Mononuclear cell (primary cell): ENCODE data around the gene MADD. TPM values are rescaled to one million over a fixed set of nuclear protein-coding genes. Genes with fewer than 3 reads are reported as not detected.
A peak's percentile ranks its signal among the peaks of the same experiment; 100 is the strongest.

Experiments
- H3K27me3 ChIP-seq: 2 replicates; pipeline ENCODE4 v1.6.0; 2011; ENCODE audit warnings: low read length, control low read depth; ENCODE audit not compliant: insufficient read depth
- H3K4me1 ChIP-seq: 2 replicates; pipeline ENCODE4 v1.5.1; 2011; ENCODE audit warnings: mild to moderate bottlenecking, low read length, control low read depth; ENCODE audit not compliant: insufficient read depth
- H3K4me3 ChIP-seq: 2 replicates; pipeline ENCODE4 v1.5.1; 2011; ENCODE audit warnings: mild to moderate bottlenecking, low read length, moderate library complexity
- H3K9me3 ChIP-seq: 2 replicates; pipeline ENCODE4 v1.5.1; 2011; ENCODE audit warnings: low read depth, mild to moderate bottlenecking, control low read depth, low read length
- total RNA-seq: library from RNA; depleted of rRNA; stranded (reverse); fragments of >200 nt; gene quantifications from one replicate; pipeline ENCODE4 v1.2.3, GENCODE V29; 2012

Gene MADD
- total RNA-seq, result 87.8 TPM

DNA sequence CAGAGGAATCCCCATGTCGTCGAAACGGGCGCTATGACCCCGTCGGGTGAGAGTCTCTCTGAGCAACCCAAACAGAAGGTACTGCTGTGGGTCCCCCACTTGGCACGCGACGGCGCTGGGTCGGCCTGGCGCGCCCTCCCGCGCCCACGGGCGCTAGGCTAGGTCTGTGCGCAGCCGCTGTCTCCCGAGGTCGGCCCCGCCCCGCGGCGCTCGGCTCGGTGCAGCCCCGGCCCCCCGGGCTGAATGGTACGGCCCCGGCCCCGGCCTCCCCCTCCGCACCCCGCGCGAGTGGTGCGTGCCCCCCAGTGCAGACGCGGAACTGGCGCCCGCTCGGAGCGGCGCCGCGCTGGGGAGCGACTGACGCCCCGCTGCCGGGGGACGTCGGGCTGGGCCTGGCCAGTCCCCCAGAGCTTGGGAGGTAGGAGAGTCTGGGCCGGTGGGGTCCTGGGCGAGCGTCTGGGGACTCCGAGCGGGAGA is at the start of gene MADD:
Gene MADD (plus strand): TSS at position 305 of the 477 bp plus-strand sequence.
- Histone ChIP-seq H3K4me3 (peak within 1 kb of the TSS; percentile 59), H3K4me1 (peaks cover 59% of the 10 kb centered on the region), H3K27me3 (no peaks in the 10 kb centered on the region), H3K9me3 (no peaks in the 10 kb centered on the region)

DNA sequence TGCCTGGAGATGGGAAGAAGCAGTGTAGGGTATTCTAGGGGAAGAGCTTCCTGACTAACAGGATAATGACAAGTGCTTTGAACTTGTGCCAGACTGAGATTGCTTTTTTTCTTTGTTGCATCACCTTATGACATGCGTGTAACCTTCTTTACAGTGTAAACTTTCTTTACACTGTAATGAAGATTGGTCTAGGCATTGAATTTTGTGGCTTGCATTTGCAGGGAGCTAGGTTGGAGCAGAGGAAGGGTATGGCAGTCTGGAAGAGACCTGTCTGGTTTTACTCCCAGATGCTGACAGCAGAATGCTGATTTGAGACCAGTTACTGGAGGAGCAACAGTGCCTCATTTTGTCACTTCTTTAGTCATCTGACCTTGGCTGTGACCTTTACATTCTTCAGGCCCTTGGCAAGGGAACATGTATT is 49.5 kb upstream of the MADD start:
- no peak overlapping the region for H3K4me3 ChIP-seq
- no peaks in the 10 kb centered on the region for H3K9me3 ChIP-seq
- H3K27me3 ChIP-seq, result no peaks in the 10 kb centered on the region
- H3K4me1 ChIP-seq, result peaks cover 18% of the 10 kb centered on the region

DNA sequence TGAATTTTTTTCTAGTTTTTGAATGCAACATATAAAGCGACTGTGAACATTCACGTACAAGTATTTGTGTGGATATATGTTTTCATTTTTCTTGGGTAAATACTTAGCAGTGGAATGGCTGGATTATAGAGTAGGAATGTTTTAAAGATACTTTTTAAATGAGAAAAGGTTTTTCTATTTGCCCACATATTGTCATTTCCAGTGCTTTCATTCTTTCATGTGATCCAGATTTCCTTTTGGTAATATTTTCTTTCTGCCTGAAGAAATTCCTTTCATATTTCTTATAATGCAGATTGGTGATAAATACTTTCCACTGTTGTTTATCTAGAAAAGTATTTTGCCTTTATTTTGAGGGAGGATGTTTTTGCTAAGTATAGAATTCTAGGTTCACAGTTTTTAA is 47.2 kb upstream of the MADD start:
- Histone ChIP-seq H3K27me3 (no peaks in the 10 kb centered on the region), H3K4me3 (no peak overlapping the region), H3K9me3 (no peaks in the 10 kb centered on the region), H3K4me1 (peaks cover 9% of the 10 kb centered on the region)

DNA sequence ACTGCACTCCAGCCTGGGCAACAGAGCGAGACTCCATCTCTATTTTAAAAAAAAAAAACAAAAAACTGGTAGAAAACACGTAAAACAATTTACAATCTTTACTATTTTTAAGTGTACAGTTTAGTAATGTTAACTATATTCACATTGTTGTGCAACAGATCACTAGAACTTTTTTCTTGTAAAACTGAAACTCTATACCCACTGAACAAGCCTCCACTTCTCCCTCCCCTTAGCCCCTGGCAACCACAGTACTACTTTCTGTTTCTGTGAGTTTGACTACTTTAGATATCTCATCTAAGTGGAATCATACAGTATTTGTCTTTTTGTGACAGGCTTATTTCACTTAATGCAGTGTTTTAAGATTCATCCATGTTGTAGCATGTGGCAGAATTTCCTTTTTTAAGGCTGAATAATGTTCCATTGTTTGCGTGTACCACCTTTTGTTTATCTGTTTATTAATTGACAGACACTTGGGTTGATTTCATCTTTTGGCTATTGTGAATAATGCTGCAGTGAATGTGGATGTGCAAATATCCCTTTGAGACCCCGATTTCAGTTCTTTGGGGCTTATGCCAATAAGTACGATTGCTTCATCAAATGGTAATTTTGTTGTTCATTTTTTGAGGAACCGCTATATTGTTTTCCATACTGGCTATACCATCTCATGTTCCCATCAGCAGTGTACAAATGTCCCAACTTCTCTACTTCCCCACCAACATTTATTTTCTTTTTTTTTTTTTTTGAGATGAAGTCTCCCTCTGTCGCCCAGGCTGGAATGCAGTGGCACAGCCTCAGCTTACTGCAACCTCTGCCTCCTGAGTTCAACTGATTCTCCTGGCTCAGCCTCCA is 44.2 kb upstream of the MADD start:
- Histone ChIP-seq H3K9me3 (no peaks in the 10 kb centered on the region), H3K4me3 (no peak overlapping the region), H3K27me3 (no peaks in the 10 kb centered on the region), H3K4me1 (peaks cover 9% of the 10 kb centered on the region)

DNA sequence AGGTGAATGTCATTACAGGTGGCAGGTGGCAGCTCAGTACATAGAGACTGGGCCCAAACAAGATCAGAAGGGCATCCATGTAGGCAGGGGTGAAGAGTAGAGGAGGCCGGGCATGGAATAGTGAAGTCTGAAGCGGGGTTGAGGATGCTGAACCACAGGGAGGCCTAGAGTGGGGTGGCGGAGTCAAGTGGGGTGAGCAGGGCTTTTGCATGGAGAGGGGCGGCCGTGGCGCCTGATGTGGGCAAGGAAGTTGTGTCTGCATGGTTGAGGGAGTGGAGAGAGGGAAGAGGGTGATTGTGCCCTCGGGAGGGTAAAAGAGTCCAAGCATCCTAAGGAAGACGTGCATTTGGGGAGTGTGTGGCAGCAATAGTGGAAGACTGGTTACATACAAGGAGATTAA is 40.8 kb upstream of the MADD start:
- H3K4me3 ChIP-seq, result no peak overlapping the region
- H3K4me1 ChIP-seq, result peaks cover 9% of the 10 kb centered on the region
- no peaks in the 10 kb centered on the region for H3K27me3 ChIP-seq
- H3K9me3 ChIP-seq, result no peaks in the 10 kb centered on the region

DNA sequence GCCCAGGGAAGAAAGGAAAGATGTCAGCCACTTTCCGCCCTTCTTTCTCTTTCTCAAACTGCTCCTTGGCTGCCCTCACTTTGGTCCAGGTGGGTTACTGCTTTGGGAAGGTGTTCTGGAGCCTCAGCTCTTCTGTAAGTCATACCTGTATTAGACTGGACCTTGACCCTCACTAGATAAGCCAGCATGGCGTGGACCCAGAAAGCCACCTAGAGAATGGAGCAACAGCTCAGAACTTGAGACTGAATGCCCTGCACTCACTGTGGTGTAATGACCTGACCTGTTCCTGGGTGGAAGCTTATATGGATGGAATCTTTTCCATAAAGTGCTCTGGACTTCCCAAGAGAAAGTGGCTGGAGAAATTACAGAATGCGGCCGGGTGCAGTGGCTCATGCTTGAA is 36.9 kb upstream of the MADD start:
- Histone ChIP-seq H3K27me3 (no peaks in the 10 kb centered on the region), H3K9me3 (no peaks in the 10 kb centered on the region), H3K4me3 (no peak overlapping the region), H3K4me1 (no peaks in the 10 kb centered on the region)

DNA sequence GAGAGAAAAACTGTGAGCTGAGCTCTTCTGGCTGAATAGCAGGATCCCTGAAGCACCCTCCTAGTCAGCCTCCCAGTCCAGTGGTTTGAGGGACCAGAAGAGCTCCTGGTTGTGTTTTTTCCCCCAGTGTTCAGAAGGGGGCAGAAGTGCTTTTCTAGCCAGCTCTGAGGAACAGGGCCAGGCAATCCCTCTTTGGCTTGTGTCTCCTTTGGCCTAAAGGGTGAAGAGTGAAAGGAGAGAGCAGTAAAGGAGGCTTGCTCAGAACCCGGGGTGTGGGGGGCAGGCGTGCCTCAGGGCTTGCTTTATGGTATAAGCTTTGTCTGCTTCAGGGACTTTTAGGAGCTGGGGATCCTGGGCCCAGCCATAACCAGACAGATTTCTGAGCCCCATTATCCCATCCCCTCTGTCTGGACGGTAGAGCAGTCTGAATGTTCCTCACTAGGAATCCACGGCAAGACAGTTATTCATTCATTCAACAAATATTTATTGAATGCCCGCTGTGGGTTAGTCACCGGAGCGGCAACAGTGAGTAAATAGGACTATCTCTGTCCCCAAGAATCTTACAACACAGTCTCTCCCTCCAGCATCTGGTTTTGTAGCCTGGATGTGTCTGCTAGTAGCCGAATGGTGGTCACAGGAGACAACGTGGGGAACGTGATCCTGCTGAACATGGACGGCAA is 35.8 kb upstream of the MADD start:
- Histone ChIP-seq H3K4me1 (no peaks in the 10 kb centered on the region), H3K9me3 (no peaks in the 10 kb centered on the region), H3K4me3 (no peak overlapping the region), H3K27me3 (no peaks in the 10 kb centered on the region)

DNA sequence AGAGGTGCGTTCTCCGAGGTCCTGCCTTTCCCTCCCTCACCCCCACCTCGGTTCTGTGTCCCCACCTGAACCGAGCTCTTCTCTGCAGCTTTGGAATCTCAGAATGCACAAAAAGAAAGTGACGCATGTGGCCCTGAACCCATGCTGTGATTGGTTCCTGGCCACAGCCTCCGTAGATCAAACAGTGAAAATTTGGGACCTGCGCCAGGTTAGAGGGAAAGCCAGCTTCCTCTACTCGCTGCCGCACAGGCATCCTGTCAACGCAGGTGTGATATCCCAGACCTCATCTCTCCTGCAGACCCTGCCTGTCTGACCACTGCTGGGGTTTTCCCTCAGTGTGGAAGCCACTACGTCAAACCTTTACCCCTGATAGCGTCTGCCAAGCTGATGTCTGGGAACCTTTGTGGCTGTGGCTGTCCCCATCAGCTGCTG is 35.2 kb upstream of the MADD start:
- H3K9me3 ChIP-seq, result no peaks in the 10 kb centered on the region
- no peaks in the 10 kb centered on the region for H3K4me1 ChIP-seq
- no peak overlapping the region for H3K4me3 ChIP-seq

DNA sequence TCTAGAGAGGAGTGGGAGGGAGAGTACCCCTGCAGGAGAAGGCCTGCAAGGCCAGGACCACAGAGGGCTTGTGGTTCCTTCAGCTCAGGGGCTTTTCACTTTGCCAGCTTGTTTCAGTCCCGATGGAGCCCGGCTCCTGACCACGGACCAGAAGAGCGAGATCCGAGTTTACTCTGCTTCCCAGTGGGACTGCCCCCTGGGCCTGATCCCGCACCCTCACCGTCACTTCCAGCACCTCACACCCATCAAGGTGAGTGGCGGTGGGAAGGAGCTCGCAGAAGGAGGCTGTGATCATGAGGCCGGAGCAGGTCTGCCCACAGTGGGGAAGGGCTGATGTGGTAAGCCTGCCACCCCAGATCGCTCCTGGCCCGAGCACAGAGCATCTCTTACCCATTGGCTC is 34.8 kb upstream of the MADD start:
- Histone ChIP-seq H3K4me1 (no peaks in the 10 kb centered on the region), H3K27me3 (no peaks in the 10 kb centered on the region), H3K9me3 (no peaks in the 10 kb centered on the region), H3K4me3 (no peak overlapping the region)

More for the DNA sequence above, 35.2 kb upstream of the MADD start:
- H3K27me3 ChIP-seq, result no peaks in the 10 kb centered on the region

DNA sequence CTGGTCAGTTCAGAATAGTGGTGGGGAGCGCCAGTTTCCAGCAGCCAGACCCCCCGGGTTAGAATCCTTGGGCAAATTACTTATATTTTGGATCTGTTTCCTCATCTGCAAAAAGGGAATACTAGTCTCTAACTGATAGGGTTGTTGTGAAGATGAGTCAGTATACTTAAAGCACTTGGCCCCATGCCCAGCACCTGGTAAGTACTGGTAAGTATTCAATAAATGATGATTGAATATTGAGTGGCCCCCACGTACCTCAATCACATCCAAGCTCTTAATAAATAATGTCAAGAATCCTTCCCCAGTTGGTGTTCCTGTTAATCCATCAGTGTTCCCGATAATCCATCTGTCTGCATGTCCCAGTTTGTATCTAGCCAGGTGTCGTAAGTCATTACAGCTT is 33.5 kb upstream of the MADD start:
- no peaks in the 10 kb centered on the region for H3K9me3 ChIP-seq
- no peaks in the 10 kb centered on the region for H3K27me3 ChIP-seq
- H3K4me1 ChIP-seq, result no peaks in the 10 kb centered on the region
- H3K4me3 ChIP-seq, result no peak overlapping the region

DNA sequence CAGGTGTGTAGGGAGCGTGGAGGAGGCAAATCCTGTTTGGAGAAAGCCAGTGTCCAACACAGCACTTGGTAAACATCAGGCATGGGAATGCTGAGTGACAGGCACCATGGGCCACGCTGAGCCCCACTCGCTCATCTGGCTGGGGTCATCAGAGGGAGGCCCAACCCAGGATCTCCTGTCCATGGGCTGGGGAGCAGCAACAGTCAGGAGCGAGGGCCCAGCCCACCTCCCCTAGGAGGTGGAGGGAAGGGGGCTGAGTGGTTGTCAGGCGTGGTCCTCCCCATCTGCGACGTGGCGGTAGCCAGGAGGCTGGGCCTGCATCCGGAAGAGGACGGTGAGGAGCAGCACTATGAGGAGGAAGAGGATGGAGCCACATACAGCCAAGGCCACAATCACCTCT is 30.1 kb upstream of the MADD start:
- Histone ChIP-seq H3K4me1 (no peaks in the 10 kb centered on the region), H3K9me3 (no peaks in the 10 kb centered on the region), H3K4me3 (no peak overlapping the region), H3K27me3 (no peaks in the 10 kb centered on the region)

DNA sequence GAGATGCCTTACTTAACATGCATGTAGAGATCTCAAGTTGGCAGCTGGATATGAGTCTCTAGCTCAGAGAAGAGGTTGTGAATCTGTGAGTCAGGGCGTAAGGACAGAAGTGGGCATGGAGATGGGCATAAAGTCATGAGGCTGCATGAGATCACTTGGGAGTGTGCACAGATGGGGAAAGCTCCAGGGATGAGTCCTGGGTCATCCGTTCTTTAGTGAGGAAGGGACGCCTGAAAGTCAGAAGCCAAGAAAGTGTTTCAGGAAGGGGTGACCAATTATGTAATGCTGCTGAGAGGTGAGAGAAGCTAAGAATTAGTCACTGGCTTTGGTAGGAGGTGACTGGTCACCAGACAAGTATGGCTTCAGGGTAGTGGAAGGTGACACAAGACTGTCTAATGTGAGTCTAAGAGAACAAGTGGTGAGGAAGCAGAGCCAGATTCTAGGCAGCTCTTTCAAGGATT is 28.1 kb upstream of the MADD start:
- Histone ChIP-seq H3K27me3 (no peaks in the 10 kb centered on the region), H3K4me3 (no peak overlapping the region), H3K4me1 (peaks cover 1% of the 10 kb centered on the region), H3K9me3 (no peaks in the 10 kb centered on the region)

DNA sequence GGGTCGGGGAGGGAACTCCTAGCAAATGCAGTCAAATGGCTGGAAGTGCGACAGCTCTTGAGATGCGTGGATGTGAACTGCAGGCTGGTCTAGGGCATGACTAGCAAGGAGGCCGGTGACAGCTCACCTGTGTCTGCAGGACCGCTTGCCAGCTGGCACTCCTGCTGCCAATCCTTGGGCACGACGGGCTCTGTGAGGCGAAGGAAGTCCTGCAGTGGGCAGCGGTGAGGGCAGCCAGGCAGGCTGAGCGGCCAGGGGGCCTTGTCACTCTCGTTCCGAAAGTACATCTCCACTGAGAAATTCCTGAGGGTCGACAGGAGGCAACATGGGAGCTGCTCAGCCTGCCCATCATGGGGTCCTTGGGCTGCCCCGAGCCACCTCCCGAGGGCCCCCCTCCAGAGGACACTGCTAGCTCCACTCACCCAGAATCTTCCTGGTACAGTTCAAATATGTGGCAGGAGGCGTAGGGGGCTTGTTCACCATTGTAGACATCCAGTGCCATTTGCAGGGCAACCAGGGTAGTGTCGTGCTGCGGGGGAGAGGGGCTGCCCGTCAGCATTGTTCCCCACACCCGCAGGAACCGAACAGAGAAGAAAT is 27.2 kb upstream of the MADD start:
- H3K27me3 ChIP-seq, result no peaks in the 10 kb centered on the region
- no peak overlapping the region for H3K4me3 ChIP-seq
- peaks cover 8% of the 10 kb centered on the region for H3K4me1 ChIP-seq
- no peaks in the 10 kb centered on the region for H3K9me3 ChIP-seq

DNA sequence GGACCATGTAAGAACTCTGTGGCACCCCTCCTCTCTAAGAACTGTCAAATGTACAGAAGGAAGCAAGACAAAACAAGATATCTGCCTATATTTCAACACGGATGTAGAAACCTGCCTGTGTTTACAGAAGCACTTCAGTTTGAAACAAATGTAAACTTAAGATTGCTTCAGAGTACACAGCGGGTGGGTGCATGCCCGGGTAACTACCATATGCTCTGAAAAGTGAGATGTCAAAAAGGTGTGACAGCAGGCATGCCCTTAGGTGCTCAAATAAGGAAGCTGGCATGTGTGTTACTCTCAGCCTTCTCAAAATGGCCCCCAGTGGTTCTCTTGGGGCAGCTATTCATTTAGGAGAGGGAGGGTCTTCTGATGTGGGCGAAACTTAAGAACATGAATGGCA is 26.5 kb upstream of the MADD start:
- no peaks in the 10 kb centered on the region for H3K9me3 ChIP-seq
- no peaks in the 10 kb centered on the region for H3K27me3 ChIP-seq
- H3K4me3 ChIP-seq, result no peak overlapping the region
- H3K4me1 ChIP-seq, result peaks cover 15% of the 10 kb centered on the region
